ENCODE measurements around the gene CACNG8. TPM values are rescaled to one million over a fixed set of nuclear protein-coding genes. Genes with fewer than 3 reads are reported as not detected.

Gene CACNG8
- total and polyA plus RNA-seq, 12 donors, result under 0.01 to 0.06 (median 0.03) TPM; not detected in 7

DNA sequence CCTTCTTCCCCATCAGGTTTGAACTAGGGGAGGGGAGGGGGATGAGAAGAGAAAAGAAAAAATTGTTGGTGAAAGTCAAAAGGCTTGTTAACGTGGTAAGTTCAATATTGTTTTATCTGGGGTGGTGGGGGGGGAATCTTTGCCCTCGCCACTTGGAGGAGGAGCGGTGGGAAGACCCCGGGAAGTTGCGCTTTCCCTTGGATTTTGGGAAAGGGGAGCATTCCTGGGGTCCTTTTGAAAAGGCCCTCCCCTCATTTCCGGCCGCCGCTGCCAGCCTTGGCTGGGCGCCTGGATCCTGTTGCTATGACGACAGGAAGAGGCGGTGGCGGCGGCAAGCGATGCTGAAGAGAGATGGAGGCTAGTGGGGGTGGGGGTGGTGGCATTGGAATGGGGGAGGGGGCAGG, 4.6 kb upstream of the CACNG8 start:
- no peak for DNase-seq
- no peaks in the 10 kb centered on the region for H3K4me1 ChIP-seq (replicated peaks in 1 of 2)
- peaks cover 23% of the 10 kb centered on the region for H3K27me3 ChIP-seq
- intact Hi-C loops (cut with DNase I), result no loop called here
- H3K27ac ChIP-seq, result no peak overlapping the region
- TF ChIP-seq POLR2A (IDR thresholded peaks at IDR 0.05), result no peak
- TF ChIP-seq, protein P1, sequence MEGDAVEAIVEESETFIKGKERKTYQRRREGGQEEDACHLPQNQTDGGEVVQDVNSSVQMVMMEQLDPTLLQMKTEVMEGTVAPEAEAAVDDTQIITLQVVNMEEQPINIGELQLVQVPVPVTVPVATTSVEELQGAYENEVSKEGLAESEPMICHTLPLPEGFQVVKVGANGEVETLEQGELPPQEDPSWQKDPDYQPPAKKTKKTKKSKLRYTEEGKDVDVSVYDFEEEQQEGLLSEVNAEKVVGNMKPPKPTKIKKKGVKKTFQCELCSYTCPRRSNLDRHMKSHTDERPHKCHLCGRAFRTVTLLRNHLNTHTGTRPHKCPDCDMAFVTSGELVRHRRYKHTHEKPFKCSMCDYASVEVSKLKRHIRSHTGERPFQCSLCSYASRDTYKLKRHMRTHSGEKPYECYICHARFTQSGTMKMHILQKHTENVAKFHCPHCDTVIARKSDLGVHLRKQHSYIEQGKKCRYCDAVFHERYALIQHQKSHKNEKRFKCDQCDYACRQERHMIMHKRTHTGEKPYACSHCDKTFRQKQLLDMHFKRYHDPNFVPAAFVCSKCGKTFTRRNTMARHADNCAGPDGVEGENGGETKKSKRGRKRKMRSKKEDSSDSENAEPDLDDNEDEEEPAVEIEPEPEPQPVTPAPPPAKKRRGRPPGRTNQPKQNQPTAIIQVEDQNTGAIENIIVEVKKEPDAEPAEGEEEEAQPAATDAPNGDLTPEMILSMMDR (IDR thresholded peaks at IDR 0.05), result no peak
- no peaks in the 10 kb centered on the region for H3K9me3 ChIP-seq (replicated peaks in 1 of 3)
- WGBS, 4 donors, result 1 to 8% (median 5%) methylated on average over 6 to 14 of the region's 14 CpGs
- H3K36me3 ChIP-seq (replicated peaks in 1 of 2), result no peaks in the 10 kb centered on the region
- H3K4me3 ChIP-seq, result no peak overlapping the region

DNA sequence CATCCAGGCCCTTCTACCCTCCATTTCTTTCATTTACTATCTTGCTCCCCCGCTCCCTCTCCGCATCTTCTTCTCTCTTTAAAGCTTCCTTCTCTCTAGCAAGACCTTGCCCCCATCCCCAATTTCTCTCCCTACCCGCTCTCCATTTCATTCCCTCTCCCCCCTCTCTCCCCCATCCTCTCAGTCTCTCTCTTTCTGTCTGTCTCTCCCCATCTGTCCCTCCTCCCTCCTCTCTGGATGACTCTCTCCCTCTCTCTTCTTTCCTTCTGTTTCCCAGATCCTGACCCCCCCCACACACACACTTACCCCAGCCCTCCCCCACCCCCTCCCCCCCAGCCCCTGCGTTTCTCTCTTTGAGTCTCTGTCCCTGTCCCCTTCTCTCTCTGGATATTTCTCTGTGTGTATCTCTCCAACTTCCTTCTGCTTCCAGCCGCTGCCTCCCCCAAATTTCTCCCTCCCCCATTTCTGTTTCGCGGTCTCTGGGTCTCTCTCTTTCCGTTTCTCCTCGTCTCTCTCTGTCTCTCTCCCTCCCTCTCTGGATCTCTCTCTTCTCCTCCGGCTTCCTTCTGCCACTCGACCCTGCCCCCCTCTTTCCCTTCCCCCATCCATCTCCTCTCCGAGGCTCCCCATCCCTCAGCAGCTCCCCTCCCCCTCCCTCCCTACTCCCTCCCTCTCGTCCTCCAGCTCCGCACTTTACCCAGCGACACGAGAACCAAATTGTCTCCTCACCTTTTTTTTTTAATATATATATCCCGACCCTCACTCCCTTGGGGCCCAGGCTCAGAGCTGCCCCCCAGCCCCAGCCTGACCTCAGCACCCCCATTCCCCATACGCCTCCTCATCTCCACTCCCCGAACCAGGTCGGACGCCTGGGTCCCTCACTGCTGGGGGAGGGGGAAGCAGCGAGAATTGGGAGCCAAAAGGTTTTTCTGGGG, 3.6 kb upstream of the CACNG8 start:
- H3K27me3 ChIP-seq, result peaks cover 24% of the 10 kb centered on the region
- no peak overlapping the region for H3K27ac ChIP-seq
- no peaks in the 10 kb centered on the region for H3K9me3 ChIP-seq (replicated peaks in 1 of 3)
- TF ChIP-seq POLR2A (IDR thresholded peaks at IDR 0.05), result no peak
- TF ChIP-seq, protein P1 (IDR thresholded peaks at IDR 0.05), result no peak
- no peaks in the 10 kb centered on the region for H3K36me3 ChIP-seq (replicated peaks in 1 of 2)
- no peak for DNase-seq
- intact Hi-C loops (cut with DNase I), result no loop called here
- WGBS, 4 donors, result 2 to 4% (median 3%) methylated on average over 22 of the region's 22 CpGs
- no peaks in the 10 kb centered on the region for H3K4me1 ChIP-seq (replicated peaks in 1 of 2)
- no peak overlapping the region for H3K4me3 ChIP-seq

DNA sequence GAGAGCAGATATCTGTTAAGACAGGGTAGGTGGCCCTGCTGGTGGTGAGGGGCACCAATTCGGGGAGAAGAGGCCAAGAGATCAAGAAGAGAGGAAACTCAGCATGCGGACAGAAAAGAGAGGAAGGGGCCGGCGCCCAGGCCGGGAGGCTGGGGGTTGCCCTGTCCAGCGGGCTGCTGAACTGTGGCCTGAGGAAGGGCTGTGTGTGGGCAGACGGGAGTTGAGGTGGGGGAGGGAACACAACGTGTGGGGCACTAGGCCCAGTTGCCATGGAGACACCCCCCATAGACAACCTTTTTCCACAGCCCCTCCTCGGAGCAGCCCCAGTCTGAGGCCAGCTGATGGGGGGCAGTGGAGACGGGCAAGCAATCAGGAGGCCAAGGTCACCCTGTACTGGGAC, 2.5 kb upstream of the CACNG8 start:
- Histone ChIP-seq H3K4me1 (replicated peaks in 1 of 2) (no peaks in the 10 kb centered on the region), H3K27ac (no peak overlapping the region), H3K36me3 (replicated peaks in 1 of 2) (no peaks in the 10 kb centered on the region), H3K4me3 (no peak overlapping the region), H3K9me3 (replicated peaks in 1 of 3) (no peaks in the 10 kb centered on the region), H3K27me3 (peaks cover 33% of the 10 kb centered on the region)
- no peak for DNase-seq
- WGBS, 4 donors, result 3 to 6% (median 4%) methylated on average over 9 to 10 of the region's 10 CpGs
- intact Hi-C loops (cut with DNase I), result no loop called here
- TF ChIP-seq POLR2A (IDR thresholded peaks at IDR 0.05), result no peak

DNA sequence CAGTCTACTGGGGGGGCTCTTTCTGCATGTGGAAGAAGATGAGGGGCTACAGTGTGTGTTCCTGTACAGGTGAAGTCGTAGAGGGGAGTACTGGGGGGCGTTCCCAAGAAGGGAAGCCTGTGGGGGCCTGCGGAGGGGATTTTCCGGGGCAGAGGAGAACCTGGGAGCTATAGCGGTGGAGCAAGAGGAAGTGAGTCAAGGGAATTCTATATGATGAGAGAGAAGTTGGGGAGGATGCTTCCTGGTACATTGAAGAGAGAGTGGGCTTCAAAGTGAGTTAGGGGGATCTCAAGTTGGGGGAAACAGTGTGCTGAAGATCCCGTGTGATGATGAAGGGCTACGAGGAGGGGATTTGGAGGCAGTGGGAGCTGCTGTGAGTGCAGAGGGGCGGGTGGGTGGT, 1.9 kb upstream of the CACNG8 start:
- Histone ChIP-seq H3K4me1 (replicated peaks in 1 of 2) (no peaks in the 10 kb centered on the region), H3K36me3 (replicated peaks in 1 of 2) (no peaks in the 10 kb centered on the region), H3K9me3 (replicated peaks in 1 of 3) (no peaks in the 10 kb centered on the region), H3K27me3 (peaks cover 33% of the 10 kb centered on the region), H3K4me3 (no peak overlapping the region), H3K27ac (no peak overlapping the region)
- TF ChIP-seq, protein P1 (IDR thresholded peaks at IDR 0.05), result no peak
- no peak for TF ChIP-seq POLR2A (IDR thresholded peaks at IDR 0.05)
- intact Hi-C loops (cut with DNase I), result no loop called here
- DNase-seq, result no peak
- 4 to 8% (median 7%) methylated on average over 7 to 8 of the region's 8 CpGs for WGBS, 4 donors

Measured in adrenal gland (tissue), 12 donors.